Superior temporal gyrus (tissue), 1 donor: ENCODE measurements around the gene NINJ2.
"Not testable (repeated sequence)": the region's sequence is repeated elsewhere in the genome, so short reads cannot be mapped to it uniquely, and the experiment has no call there.

Experiments used
- DNase-seq: peaks from one replicate; pipeline ENCODE4 v3.0.0-alpha.2; 2016; ENCODE audit errors: extremely low spot score

Gene NINJ2

GRCh38 chr12:586318-587071 is 76.8 kb downstream of the NINJ2 start:
- no peak for DNase-seq

DNA sequence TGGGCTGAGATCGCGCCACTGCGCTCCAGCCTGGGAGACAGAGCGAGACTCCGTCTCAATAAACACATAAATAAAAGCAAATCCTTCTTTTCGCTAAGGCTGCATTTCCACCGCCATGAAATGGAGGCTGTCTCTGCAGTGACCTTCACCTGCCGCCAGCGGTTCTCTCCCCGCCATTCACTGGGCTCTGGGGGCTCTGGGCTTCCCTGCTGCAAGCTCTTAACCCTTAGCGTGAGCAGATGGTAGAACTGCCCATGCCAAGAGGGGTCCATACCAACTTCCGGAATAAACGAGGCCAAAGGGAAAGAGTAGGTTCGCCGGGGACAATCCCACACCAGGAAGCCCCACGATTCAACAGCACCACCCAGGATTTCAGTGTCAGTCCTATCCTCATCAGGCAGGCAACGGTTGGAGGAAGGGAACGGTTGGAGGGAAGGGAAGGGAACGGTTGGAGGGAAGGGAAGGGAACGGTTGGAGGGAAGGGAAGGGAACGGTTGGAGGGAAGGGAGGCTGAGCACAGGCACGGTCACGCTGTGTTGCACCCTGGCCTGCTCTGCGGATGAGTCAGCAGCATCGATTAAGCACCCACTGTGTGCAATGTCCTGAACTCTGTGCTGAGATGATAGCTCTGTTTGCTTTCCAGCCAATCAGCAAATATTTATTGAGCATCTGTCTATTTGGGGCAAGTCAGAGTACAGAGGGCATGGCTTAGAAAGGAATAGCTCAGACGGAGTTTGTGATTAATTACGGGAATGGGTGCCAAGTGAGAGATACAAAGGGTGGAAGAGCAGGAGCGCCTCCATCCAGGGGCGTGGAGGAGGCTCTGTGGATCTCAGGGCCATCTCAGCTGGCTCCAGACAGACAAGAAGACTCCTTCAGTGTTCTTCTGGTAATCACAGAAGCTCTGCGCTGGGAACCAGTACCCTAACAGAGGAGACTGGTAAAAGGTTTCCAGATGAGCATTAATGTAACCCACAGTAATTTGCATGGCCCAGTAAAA is 77.9 kb downstream of the NINJ2 start:
- DNase-seq: no peak

GRCh38 chr12:583251-583869 is 79.9 kb downstream of the NINJ2 start:
- no peak for DNase-seq

GRCh38 chr12:581746-582145 is 81.5 kb downstream of the NINJ2 start:
- DNase-seq: no peak

GRCh38 chr12:581321-581720 is 81.9 kb downstream of the NINJ2 start:
- DNase-seq: no peak

- no peak for DNase-seq
Measured at GRCh38 chr12:580813-581212, 82.4 kb downstream of the NINJ2 start.

DNA sequence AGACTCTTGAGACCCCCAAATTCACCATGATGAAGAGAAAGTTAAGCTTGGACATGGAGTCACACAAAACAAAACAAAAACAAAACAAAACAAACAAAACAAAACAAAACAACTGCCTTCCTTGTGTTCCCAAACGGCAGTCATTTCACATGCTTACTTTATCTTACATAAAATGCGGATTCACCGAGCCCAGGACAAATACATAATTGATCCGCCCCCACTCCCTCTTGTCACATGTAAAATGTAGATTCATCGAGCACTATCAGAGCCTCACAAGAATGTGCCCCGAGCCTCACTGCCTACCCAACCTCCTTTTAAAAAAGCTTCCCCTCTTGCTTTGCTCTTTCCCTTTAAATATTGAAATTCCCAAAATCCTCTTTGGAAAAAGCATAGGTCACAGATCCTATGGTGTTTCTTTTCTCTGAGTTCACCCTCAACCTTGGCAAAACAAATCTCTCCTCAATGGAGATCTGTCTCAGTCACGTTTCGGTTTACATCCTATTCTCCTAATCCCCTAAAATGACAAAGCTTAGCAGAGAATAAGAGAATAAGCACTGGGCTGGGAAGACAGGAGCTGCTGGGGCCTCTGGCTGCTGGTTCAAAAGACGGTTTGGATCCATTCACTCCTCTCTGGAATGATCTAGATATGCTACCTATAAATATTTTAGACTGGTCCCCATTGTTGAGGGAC is 83.7 kb downstream of the NINJ2 start:
- DNase-seq: no peak

- DNase-seq: no peak
Measured at GRCh38 chr12:578748-579419, 84.4 kb downstream of the NINJ2 start.

DNA sequence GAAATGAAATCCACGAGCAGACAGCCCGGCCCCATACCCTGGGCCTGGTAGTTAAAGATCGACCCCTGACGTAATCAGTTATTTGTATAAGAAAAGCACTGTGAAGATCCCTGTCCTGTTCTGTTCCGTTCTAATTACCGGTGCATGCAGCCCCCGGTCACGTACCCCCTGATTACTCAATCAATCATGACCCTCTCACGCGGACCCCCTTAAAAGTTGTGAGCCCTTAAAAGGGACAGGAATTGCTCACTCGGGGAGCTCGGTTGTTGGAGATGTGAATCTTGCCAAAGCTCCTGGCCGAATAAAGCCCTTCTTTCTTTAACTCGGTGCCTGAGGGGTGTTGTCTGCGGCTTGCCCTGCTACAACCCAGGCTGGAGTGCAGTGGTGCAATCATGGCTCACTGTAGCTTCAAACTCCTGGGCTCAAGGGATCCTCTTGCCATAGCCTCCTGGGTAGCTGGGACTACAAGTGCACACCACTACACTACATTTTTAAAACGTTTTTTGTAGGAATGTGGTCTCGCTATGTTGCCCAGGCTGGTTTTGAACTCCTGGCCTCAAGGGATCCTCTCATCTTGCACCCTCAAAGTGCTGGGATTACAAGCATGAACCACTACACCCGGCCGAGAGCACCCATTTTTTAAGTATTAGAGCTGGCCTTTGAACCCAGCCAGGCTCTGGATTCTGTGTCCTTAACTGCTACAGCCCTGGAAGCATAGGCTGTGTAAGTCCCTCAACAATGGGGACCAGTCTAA is 85.1 kb downstream of the NINJ2 start:
- not testable (repeated sequence) for DNase-seq

DNA sequence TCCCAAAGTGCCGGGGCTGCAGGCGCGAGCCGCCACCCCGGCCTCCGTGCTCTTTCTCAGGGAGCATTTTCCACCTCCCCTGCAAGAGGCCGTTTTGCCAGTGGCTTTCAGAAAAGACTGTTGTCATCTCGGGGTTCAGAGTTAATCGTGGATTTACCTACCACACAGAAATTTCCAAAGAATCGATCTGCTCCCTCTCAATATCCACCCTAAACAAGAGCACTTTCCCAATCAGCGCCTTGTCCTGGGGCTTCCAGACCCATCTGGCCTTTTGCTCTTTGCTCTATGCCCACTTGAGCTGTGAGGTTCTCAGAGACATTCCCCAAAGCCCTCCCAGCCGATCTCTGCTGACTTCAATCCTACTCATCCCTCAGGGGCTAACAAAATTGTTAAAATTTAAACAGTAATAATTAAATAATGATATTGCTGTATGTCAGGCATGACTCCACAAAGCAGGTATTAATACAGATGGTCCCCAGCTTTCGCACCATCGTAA is 86.6 kb downstream of the NINJ2 start:
- no peak for DNase-seq

DNA sequence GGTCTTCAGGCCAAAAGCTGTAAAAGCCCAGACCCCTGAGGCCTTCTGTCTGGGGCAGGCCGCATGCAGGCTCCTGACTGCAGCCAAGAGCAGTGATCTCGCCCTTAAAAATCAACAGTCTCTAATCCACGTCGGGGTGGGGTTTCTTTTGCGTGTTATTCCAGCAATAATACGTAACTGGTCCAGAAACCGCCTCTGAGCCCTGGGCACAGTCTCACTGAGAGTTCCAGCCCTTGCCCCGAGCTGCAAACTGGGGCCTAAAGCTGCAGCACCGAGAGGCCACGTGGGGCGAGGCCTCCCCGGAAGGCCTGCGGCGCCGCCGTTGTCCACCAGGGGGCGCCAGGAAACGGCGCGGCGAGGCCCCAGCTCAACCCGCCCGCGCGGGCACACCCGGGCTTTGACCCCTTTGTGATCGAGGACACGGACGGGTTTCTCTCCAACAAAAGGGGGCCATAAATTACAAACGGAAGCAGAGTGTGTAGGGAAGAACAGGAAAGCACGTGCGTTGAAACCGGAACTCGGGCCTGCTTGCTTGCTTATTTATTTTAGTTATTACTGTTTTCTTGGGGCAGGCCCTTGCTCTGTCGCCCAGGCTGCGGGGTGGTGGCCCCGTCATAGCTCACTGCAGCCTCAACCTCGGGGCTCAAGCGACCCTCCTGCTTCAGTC is 87.2 kb downstream of the NINJ2 start:
- peak; percentile 80 for DNase-seq

- no peak for DNase-seq
Measured at GRCh38 chr12:575129-575502, 88.1 kb downstream of the NINJ2 start.

GRCh38 chr12:574475-575128 is 88.6 kb downstream of the NINJ2 start:
- no peak for DNase-seq

- no peak for DNase-seq
Measured at GRCh38 chr12:573232-573631, 90.0 kb downstream of the NINJ2 start.

GRCh38 chr12:572532-572899 is 90.7 kb downstream of the NINJ2 start:
- no peak for DNase-seq

DNA sequence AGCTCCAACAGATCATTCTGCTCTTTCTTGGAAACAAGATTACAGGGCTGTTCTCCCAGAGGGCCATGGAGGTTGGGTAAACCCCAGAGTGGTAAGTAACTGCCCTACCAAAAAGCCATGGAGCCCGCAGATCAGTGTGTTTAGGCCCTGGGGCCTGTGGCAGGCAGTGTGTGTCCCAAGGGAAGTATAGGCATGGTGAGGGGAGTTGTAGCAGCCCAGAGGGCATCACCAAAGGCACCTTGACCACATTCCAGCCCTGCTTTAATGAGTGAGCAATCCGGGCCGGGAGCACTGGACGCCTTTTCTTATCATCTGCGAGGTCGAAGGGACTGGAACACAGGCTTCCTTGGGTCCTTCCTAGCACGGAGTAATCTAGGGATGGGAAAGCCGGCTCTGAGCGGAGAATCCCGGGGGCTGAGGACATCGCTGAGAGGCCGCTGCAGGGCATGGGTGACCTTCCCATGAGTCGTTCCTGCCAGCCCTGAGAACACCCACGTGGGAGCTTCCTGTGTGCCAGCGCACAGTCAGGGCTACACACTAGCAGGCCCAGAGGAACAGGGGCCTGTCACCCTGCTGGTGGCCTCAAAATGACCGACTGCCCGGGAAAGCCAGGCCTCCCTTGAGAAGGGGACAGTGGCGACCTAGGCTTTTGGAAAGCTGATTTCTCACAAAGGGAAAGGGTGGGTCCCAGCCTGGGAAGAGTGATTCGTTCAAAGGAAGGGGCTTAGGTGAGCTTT is 91.3 kb downstream of the NINJ2 start:
- DNase-seq: peak; percentile 11

GRCh38 chr12:570921-571794 is 92.1 kb downstream of the NINJ2 start:
- peak; percentile 38 for DNase-seq
